ENCODE measurements around the gene CDA.
A peak's percentile ranks its signal among the peaks of the same experiment; 100 is the strongest.
"Not testable (repeated sequence)": the region's sequence is repeated elsewhere in the genome, so short reads cannot be mapped to it uniquely, and the experiment has no call there.

Gene CDA

GRCh38 chr1:20587661-20588053 is 1.2 kb upstream of the CDA start:
- DNase-seq = no peak

GRCh38 chr1:20589331-20590278 is 708 bp downstream of the CDA start:
- DNase-seq = peak; percentile 63

- no peak for DNase-seq
Observed at GRCh38 chr1:20590306-20590777, 1.4 kb downstream of the CDA start.

GRCh38 chr1:20593756-20594155 is 4.9 kb downstream of the CDA start:
- DNase-seq = no peak

GRCh38 chr1:20594746-20595145 is 5.8 kb downstream of the CDA start:
- DNase-seq = no peak

- no peak for DNase-seq
Observed at GRCh38 chr1:20596106-20596505, 7.2 kb downstream of the CDA start.

- DNase-seq = no peak
Observed at GRCh38 chr1:20597650-20598049, 8.8 kb downstream of the CDA start.

- no peak for DNase-seq
Observed at GRCh38 chr1:20600156-20600555, 11.3 kb downstream of the CDA start.

- no peak for DNase-seq
Observed at GRCh38 chr1:20601129-20601825, 12.4 kb downstream of the CDA start.

GRCh38 chr1:20602851-20603450 is 14.1 kb downstream of the CDA start:
- no peak for DNase-seq

- DNase-seq = no peak
Observed at GRCh38 chr1:20603504-20604464, 14.9 kb downstream of the CDA start.

- no peak for DNase-seq
Observed at GRCh38 chr1:20604678-20605077, 15.8 kb downstream of the CDA start.

- DNase-seq = not testable (repeated sequence)
Observed at GRCh38 chr1:20606801-20607570, 18.1 kb downstream of the CDA start.

GRCh38 chr1:20609541-20609940 is 20.6 kb downstream of the CDA start:
- DNase-seq = no peak

- DNase-seq = no peak
Observed at GRCh38 chr1:20610970-20611369, 22.1 kb downstream of the CDA start.

- no peak for DNase-seq
Observed at GRCh38 chr1:20611652-20612051, 22.8 kb downstream of the CDA start.

- no peak for DNase-seq
Observed at GRCh38 chr1:20612221-20612746, 23.4 kb downstream of the CDA start.

GRCh38 chr1:20614131-20614579 is 25.3 kb downstream of the CDA start:
- DNase-seq = no peak

- DNase-seq = no peak
Observed at GRCh38 chr1:20615946-20616846, 27.3 kb downstream of the CDA start.

All from femur (tissue), 1 donor.